ENCODE results near the gene ANKRD44.

Gene ANKRD44

DNA sequence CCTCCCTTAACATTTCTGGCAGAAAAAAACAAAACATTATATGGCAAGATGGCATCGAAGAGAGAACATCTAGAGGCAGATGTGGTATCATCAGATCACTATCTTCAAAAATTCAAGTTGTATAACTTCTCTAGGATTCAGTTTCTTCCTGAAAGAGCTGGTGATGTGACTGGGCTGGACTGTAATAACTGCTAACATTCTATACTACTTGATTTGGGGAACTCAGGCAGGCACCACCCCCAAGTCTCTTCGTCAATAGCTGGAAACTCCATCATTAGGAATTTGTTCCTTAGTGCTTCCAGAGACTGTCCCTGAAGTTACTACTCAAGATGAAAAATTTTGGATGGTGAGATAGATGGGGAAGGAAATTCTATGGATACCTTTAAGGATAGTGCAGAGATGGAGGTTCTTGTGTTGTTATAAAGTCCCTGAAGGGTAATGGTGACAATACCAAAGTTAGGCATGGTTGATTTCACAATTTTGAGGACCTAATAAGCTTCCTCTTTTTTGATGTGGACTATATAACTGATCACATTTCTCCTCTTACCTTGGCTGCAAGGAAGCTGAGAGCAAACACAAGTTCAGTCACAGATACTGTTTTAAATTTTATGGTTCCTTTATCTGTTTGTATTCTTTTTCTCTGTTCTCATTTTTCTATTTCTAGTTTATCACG, 324.9 kb downstream of the ANKRD44 start:
- Histone ChIP-seq H3K4me2 (ENCODE audit: low read depth, low read length, poor library complexity, severe bottlenecking) (no peak overlapping the region), H3K36me3 (ENCODE audit: insufficient read depth, low read length) (no peaks in the 10 kb centered on the region), H3K4me1 (ENCODE audit: insufficient read depth, low read length, poor library complexity, severe bottlenecking) (peaks cover 57% of the 10 kb centered on the region), H3K9ac (ENCODE audit: low read depth, low read length, poor library complexity, severe bottlenecking) (no peak overlapping the region), H3F3A (ENCODE audit: low read depth) (no peaks in the 10 kb centered on the region; the same call in 1 of the 2 replicates), H3K27me3 (ENCODE audit: insufficient read depth, low read length, poor library complexity, severe bottlenecking) (no peaks in the 10 kb centered on the region), H3K79me2 (ENCODE audit: insufficient read depth, low read length) (no peaks in the 10 kb centered on the region), H4K20me1 (ENCODE audit: insufficient read depth, low read length, poor library complexity, severe bottlenecking) (no peaks in the 10 kb centered on the region), H2AFZ (ENCODE audit: low read length) (no peak overlapping the region), H3K9me2 (replicated peaks; ENCODE audit: low read depth, low read length) (no peaks in the 10 kb centered on the region), H3K4me3 (ENCODE audit: low read length, poor library complexity, severe bottlenecking) (no peak overlapping the region), H3K9me3 (ENCODE audit: insufficient read depth, low read depth, low read length) (no peaks in the 10 kb centered on the region)
- TF ChIP-seq, protein P1, sequence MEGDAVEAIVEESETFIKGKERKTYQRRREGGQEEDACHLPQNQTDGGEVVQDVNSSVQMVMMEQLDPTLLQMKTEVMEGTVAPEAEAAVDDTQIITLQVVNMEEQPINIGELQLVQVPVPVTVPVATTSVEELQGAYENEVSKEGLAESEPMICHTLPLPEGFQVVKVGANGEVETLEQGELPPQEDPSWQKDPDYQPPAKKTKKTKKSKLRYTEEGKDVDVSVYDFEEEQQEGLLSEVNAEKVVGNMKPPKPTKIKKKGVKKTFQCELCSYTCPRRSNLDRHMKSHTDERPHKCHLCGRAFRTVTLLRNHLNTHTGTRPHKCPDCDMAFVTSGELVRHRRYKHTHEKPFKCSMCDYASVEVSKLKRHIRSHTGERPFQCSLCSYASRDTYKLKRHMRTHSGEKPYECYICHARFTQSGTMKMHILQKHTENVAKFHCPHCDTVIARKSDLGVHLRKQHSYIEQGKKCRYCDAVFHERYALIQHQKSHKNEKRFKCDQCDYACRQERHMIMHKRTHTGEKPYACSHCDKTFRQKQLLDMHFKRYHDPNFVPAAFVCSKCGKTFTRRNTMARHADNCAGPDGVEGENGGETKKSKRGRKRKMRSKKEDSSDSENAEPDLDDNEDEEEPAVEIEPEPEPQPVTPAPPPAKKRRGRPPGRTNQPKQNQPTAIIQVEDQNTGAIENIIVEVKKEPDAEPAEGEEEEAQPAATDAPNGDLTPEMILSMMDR (conservative IDR thresholded peaks at IDR 0.05; ENCODE audit: low read length): no peak
- no peak for TF ChIP-seq EZH2phosphoT487 (IDR thresholded peaks at IDR 0.05; ENCODE audit: borderline replicate concordance)

DNA sequence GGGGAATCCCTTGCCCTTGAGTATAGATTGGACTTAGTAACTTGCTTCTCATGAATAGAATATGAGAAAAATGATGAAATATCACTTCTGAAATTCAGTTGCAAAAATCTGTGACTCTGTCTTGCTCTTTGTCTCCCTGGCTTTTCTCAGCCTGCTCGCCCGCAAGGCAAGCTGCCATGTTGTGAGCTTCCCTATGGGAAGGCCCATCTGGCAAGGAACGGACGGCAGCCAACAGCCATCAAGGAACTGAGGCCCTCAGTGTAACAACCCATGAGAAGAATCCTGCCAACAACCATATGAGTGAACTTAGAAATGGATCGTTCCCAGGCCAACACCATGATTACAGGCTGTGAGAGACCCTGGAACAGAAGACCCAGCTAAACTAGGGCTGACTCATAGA, 325.7 kb downstream of the ANKRD44 start:
- Histone ChIP-seq H3K36me3 (ENCODE audit: insufficient read depth, low read length) (no peaks in the 10 kb centered on the region), H3K4me1 (ENCODE audit: insufficient read depth, low read length, poor library complexity, severe bottlenecking) (peaks cover 57% of the 10 kb centered on the region), H4K20me1 (ENCODE audit: insufficient read depth, low read length, poor library complexity, severe bottlenecking) (no peaks in the 10 kb centered on the region), H3K9me3 (ENCODE audit: insufficient read depth, low read depth, low read length) (no peaks in the 10 kb centered on the region), H3K4me3 (ENCODE audit: low read length, poor library complexity, severe bottlenecking) (no peak overlapping the region), H3K27me3 (ENCODE audit: insufficient read depth, low read length, poor library complexity, severe bottlenecking) (no peaks in the 10 kb centered on the region), H3K79me2 (ENCODE audit: insufficient read depth, low read length) (no peaks in the 10 kb centered on the region), H2AFZ (ENCODE audit: low read length) (no peak overlapping the region), H3K9me2 (replicated peaks; ENCODE audit: low read depth, low read length) (no peaks in the 10 kb centered on the region), H3F3A (ENCODE audit: low read depth) (no peaks in the 10 kb centered on the region; the same call in 1 of the 2 replicates), H3K9ac (ENCODE audit: low read depth, low read length, poor library complexity, severe bottlenecking) (no peak overlapping the region), H3K4me2 (ENCODE audit: low read depth, low read length, poor library complexity, severe bottlenecking) (no peak overlapping the region)
- TF ChIP-seq, protein P1 (conservative IDR thresholded peaks at IDR 0.05; ENCODE audit: low read length): no peak
- no peak for TF ChIP-seq EZH2phosphoT487 (IDR thresholded peaks at IDR 0.05; ENCODE audit: borderline replicate concordance)

DNA sequence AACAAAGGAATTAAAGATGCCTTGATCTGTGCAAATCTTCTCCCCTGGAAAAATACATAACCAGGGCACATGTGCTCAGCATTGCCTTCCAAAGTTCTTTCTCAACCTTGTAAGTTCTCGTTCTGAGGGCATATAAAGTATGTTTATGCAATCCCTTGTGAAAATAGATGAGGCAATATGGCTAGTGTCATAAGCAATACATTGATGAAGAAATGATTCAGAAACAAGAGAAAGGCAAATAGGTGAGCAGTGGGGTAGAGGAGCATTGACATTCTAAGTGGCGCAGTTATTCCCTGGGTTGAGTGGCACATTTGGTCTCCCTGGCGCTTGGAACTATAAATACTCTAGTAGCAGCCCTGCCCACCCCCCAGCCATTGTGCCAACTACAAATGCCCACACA, 326.6 kb downstream of the ANKRD44 start:
- TF ChIP-seq EZH2phosphoT487 (IDR thresholded peaks at IDR 0.05; ENCODE audit: borderline replicate concordance): no peak
- no peak overlapping the region for H3K9ac ChIP-seq (ENCODE audit: low read depth, low read length, poor library complexity, severe bottlenecking)
- no peaks in the 10 kb centered on the region for H3K79me2 ChIP-seq (ENCODE audit: insufficient read depth, low read length)
- no peak overlapping the region for H3K4me3 ChIP-seq (ENCODE audit: low read length, poor library complexity, severe bottlenecking)
- H3K27me3 ChIP-seq (ENCODE audit: insufficient read depth, low read length, poor library complexity, severe bottlenecking): no peaks in the 10 kb centered on the region
- H3K4me2 ChIP-seq (ENCODE audit: low read depth, low read length, poor library complexity, severe bottlenecking): no peak overlapping the region
- no peaks in the 10 kb centered on the region for H3K9me2 ChIP-seq (replicated peaks; ENCODE audit: low read depth, low read length)
- H4K20me1 ChIP-seq (ENCODE audit: insufficient read depth, low read length, poor library complexity, severe bottlenecking): no peaks in the 10 kb centered on the region
- H3K4me1 ChIP-seq (ENCODE audit: insufficient read depth, low read length, poor library complexity, severe bottlenecking): peaks cover 50% of the 10 kb centered on the region
- no peaks in the 10 kb centered on the region for H3K36me3 ChIP-seq (ENCODE audit: insufficient read depth, low read length)
- H3K9me3 ChIP-seq (ENCODE audit: insufficient read depth, low read depth, low read length): no peaks in the 10 kb centered on the region
- H2AFZ ChIP-seq (ENCODE audit: low read length): no peak overlapping the region
- no peaks in the 10 kb centered on the region; the same call in 1 of the 2 replicates for H3F3A ChIP-seq (ENCODE audit: low read depth)

DNA sequence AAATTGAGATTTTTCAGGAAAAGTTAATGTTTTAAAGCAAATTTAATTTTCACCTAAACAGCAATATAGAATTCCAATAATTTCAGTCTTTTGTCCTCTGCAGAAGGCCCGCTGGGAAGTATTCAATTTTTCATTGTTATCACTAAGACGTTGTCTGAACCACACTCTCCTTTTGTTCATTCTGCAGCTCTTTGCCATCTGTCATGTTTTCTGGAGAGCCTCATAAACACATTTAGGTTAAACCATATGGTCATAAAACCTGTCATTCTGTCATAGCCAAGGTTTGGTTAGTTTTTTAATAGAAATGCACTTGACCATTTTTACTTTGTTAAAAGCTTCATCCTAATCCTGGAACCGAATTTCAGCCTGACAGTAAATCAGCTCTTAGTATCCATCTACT, 330.1 kb downstream of the ANKRD44 start:
- Histone ChIP-seq H3K4me1 (ENCODE audit: insufficient read depth, low read length, poor library complexity, severe bottlenecking) (peaks cover 24% of the 10 kb centered on the region), H3K36me3 (ENCODE audit: insufficient read depth, low read length) (no peaks in the 10 kb centered on the region), H3K9me2 (replicated peaks; ENCODE audit: low read depth, low read length) (no peaks in the 10 kb centered on the region), H3K4me2 (ENCODE audit: low read depth, low read length, poor library complexity, severe bottlenecking) (peak overlapping the region; percentile 18), H3K4me3 (ENCODE audit: low read length, poor library complexity, severe bottlenecking) (no peak overlapping the region), H3F3A (ENCODE audit: low read depth) (no peaks in the 10 kb centered on the region; the same call in 1 of the 2 replicates), H3K9me3 (ENCODE audit: insufficient read depth, low read depth, low read length) (no peaks in the 10 kb centered on the region), H3K79me2 (ENCODE audit: insufficient read depth, low read length) (no peaks in the 10 kb centered on the region), H3K27me3 (ENCODE audit: insufficient read depth, low read length, poor library complexity, severe bottlenecking) (no peaks in the 10 kb centered on the region), H4K20me1 (ENCODE audit: insufficient read depth, low read length, poor library complexity, severe bottlenecking) (no peaks in the 10 kb centered on the region), H3K9ac (ENCODE audit: low read depth, low read length, poor library complexity, severe bottlenecking) (peak overlapping the region; percentile 3), H2AFZ (ENCODE audit: low read length) (no peak overlapping the region)
- no peak for TF ChIP-seq EZH2phosphoT487 (IDR thresholded peaks at IDR 0.05; ENCODE audit: borderline replicate concordance)
- TF ChIP-seq, protein P1 (conservative IDR thresholded peaks at IDR 0.05; ENCODE audit: low read length): no peak
